Measurements from ENCODE around the gene ZIC4. TPM values are rescaled to one million over a fixed set of nuclear protein-coding genes. Genes with fewer than 3 reads are reported as not detected.

Gene ZIC4
- total and polyA plus RNA-seq, 2 of the 4 experiments (the other 2 are of a cell fraction) = not detected

Other genes starting within 250 kb of the ZIC4 start
- not detected in 2 replicates for gene ZIC1, start 2.8 kb upstream of the ZIC4 start, total RNA-seq (2012; rRNA removed)
- not detected in 2 replicates for gene ZIC1, start 2.8 kb upstream of the ZIC4 start, polyA plus RNA-seq (2012; rRNA removed)